PFSK-1 (cell line): ENCODE measurements around the gene LDB3.

Experiments used
- FOXP2 ChIP-seq: optimal IDR thresholded peaks from 2 replicates; pipeline ENCODE3; 2011; ENCODE audit warnings: borderline replicate concordance, control low read depth, inconsistent platforms; ENCODE audit not compliant: insufficient read depth; ENCODE audit errors: extremely low read length, extremely low read depth
- POLR2AphosphoS5 ChIP-seq: IDR thresholded peaks from 2 replicates; pipeline ENCODE4 v1.6.1; 2012; ENCODE audit warnings: low read depth, mild to moderate bottlenecking, control low read depth, low read length, moderate library complexity
- REST ChIP-seq, 2 experiments: IDR thresholded peaks; 2 replicates each; pipeline versions ENCODE4 v1.6.1 to v1.8.0; 2011 to 2012; ENCODE audit warnings: low read depth in 2 of 2, low read length in 2 of 2, control low read depth in 1 of 2, inconsistent platforms in 1 of 2, mild to moderate bottlenecking in 1 of 2, moderate library complexity in 1 of 2; ENCODE audit not compliant: insufficient read depth in 1 of 2
- SIN3A ChIP-seq: IDR thresholded peaks from 2 replicates; pipeline ENCODE4 v1.6.1; 2012; ENCODE audit warnings: mild to moderate bottlenecking, low read length, moderate library complexity, borderline replicate concordance; ENCODE audit not compliant: insufficient read depth
- TAF1 ChIP-seq: IDR thresholded peaks from 2 replicates; pipeline ENCODE4 v1.6.1; 2012; ENCODE audit warnings: low read length, control low read depth, borderline replicate concordance; ENCODE audit not compliant: insufficient read depth

- TF ChIP-seq TAF1 (no peak), POLR2AphosphoS5 (no peak), SIN3A (no peak), REST (IDR thresholded peaks at IDR 0.05; ENCODE audit: insufficient read depth in 1 of 2, low read depth in 2 of 2, low read length in 2 of 2) (no peak), FOXP2 (no peak)
Measured at GRCh38 chr10:86693721-86694369, 25.5 kb downstream of the LDB3 start.
